ENCODE data around the gene SH2B3.

The SH2B3 gene

GRCh38 chr12:111410431-111411184, 4.9 kb downstream of the SH2B3 start:
- Mint-ChIP-seq H3K4me1 (peaks cover 80% of the 10 kb centered on the region), H3K27me3 (no peaks in the 10 kb centered on the region), H3K9me3 (no peaks in the 10 kb centered on the region), H3K27ac (peak overlapping the region; percentile 90), H3K4me3 (peak overlapping the region; percentile 89), H3K36me3 (ENCODE audit: low read depth) (peaks cover 37% of the 10 kb centered on the region)
- DNase-seq (no peak), ATAC-seq (no peak)

- Mint-ChIP-seq H3K4me3 (peak overlapping the region; percentile 89), H3K4me1 (peaks cover 82% of the 10 kb centered on the region), H3K9me3 (no peaks in the 10 kb centered on the region), H3K27ac (peak overlapping the region; percentile 90), H3K27me3 (no peaks in the 10 kb centered on the region), H3K36me3 (ENCODE audit: low read depth) (peaks cover 40% of the 10 kb centered on the region)
- DNase-seq (no peak), ATAC-seq (no peak)
These were observed 5.6 kb downstream of the SH2B3 start for GRCh38 chr12:111411185-111411764.

GRCh38 chr12:111412007-111412829, 6.5 kb downstream of the SH2B3 start:
- DNase-seq: no peak
- H3K9me3 Mint-ChIP-seq: no peaks in the 10 kb centered on the region

DNA sequence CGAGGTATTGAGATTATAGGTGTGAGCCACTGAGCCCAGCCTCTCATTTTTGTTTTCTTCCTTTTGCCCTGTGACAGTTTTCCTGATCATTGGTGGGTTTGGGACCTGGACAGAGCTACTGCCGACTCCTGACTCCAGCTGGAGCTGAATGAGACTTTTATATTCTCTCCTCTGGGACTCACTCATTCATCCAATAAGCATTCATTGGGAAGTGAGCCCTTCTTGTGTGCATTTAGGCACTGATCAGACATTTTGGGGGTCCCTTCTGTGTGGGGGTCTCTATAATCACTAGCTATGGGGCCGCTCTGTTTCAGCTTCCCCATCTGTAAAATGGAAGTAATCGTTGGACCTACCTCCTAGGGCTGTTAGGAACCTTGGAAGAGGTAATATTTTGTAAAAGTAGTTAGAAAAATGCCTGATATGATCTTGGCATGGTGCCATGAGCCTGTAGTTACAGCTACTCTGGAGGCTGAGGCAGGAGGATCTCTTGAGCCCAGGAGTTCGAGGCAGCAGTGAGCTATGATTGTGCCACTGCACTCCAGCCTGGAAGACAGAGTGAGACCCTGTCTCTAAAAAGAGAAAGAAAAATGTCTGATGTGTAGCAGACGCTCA, 7.2 kb downstream of the SH2B3 start:
- H3K27ac Mint-ChIP-seq: peak overlapping the region; percentile 87

More at GRCh38 chr12:111412007-111412829, 6.5 kb downstream of the SH2B3 start:
- Mint-ChIP-seq H3K36me3 (ENCODE audit: low read depth) (peaks cover 40% of the 10 kb centered on the region), H3K4me3 (peak overlapping the region; percentile 33), H3K4me1 (peaks cover 82% of the 10 kb centered on the region), H3K27ac (peak overlapping the region; percentile 87), H3K27me3 (no peaks in the 10 kb centered on the region)
- ATAC-seq: no peak

GRCh38 chr12:111413442-111414086, 7.8 kb downstream of the SH2B3 start:
- H3K27ac Mint-ChIP-seq: peak overlapping the region; percentile 87
- ATAC-seq (no peak), DNase-seq (no peak)
- H3K4me1 Mint-ChIP-seq: peaks cover 70% of the 10 kb centered on the region
- H3K9me3 Mint-ChIP-seq: no peaks in the 10 kb centered on the region
- H3K4me3 Mint-ChIP-seq: no peak overlapping the region
- H3K27me3 Mint-ChIP-seq: no peaks in the 10 kb centered on the region
- peaks cover 36% of the 10 kb centered on the region for H3K36me3 Mint-ChIP-seq (ENCODE audit: low read depth)

More for the DNA sequence above, 7.2 kb downstream of the SH2B3 start:
- no peak for DNase-seq
- Mint-ChIP-seq H3K4me3 (no peak overlapping the region), H3K36me3 (ENCODE audit: low read depth) (peaks cover 39% of the 10 kb centered on the region), H3K27me3 (no peaks in the 10 kb centered on the region), H3K9me3 (no peaks in the 10 kb centered on the region), H3K4me1 (peaks cover 76% of the 10 kb centered on the region)
- ATAC-seq: no peak

DNA sequence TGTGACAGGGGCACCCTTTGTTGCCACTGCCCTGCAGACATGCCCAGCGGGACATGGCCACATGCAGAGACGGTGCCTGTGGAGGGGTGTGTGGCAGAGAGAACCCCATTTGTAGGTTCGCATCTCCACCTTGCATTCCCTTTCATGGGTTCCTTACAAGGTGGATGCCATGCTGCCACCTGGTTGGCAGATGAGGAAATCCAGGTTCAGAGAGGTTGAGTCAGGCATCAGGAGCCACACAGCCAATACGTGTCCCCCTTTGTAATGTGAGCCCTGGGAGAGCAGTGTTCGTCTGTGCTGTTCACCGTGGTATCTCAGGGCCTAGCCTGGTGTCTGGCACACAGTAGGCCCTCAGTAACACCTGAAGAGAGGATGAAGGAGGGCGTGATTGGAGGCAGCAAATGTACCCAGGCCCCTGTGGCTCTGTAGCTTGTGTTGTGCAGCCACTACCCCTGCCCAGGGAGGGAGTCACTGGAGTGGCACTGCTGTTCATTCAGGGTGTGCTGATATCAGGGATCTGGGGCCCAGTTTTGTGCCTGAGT, 9.1 kb downstream of the SH2B3 start:
- peak overlapping the region; percentile 66 for H3K27ac Mint-ChIP-seq

DNA sequence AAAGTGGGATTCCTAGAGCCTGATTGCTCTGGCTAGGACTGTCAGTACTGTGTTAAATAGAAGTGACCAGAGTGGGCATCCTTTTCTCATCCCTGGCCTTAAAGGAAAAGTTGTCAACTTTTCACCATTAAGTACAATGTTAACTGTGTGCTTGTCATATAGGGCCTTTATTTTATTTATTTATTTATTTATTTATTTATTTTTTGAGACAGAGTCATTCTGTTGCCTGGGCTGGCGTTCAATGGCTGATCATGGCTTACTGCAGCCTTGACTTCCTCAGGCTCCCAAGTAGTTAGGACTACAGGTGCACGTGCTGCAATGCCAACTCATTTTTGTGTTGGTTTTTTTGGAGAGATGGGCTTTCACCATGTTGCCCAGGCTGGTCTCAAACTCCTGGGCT, 11.6 kb downstream of the SH2B3 start:
- Mint-ChIP-seq H3K36me3 (ENCODE audit: low read depth) (peaks cover 55% of the 10 kb centered on the region), H3K4me1 (peaks cover 44% of the 10 kb centered on the region), H3K27me3 (no peaks in the 10 kb centered on the region), H3K27ac (no peak overlapping the region), H3K9me3 (no peaks in the 10 kb centered on the region), H3K4me3 (no peak overlapping the region)
- DNase-seq (no peak), ATAC-seq (no peak)

More for the DNA sequence above, 9.1 kb downstream of the SH2B3 start:
- H3K4me3 Mint-ChIP-seq: no peak overlapping the region
- ATAC-seq (no peak), DNase-seq (no peak)
- H3K9me3 Mint-ChIP-seq: no peaks in the 10 kb centered on the region
- H3K4me1 Mint-ChIP-seq: peaks cover 58% of the 10 kb centered on the region
- H3K36me3 Mint-ChIP-seq (ENCODE audit: low read depth): peaks cover 40% of the 10 kb centered on the region
- H3K27me3 Mint-ChIP-seq: no peaks in the 10 kb centered on the region

- no peaks in the 10 kb centered on the region for H3K27me3 Mint-ChIP-seq
- DNase-seq (no peak), ATAC-seq (no peak)
- H3K4me1 Mint-ChIP-seq: peaks cover 41% of the 10 kb centered on the region
- H3K9me3 Mint-ChIP-seq: no peaks in the 10 kb centered on the region
- no peak overlapping the region for H3K4me3 Mint-ChIP-seq
- no peak overlapping the region for H3K27ac Mint-ChIP-seq
- H3K36me3 Mint-ChIP-seq (ENCODE audit: low read depth): peaks cover 53% of the 10 kb centered on the region
These were observed 12.3 kb downstream of the SH2B3 start for GRCh38 chr12:111417784-111418593.

- H3K4me3 Mint-ChIP-seq: no peak overlapping the region
- H3K4me1 Mint-ChIP-seq: peaks cover 37% of the 10 kb centered on the region
- ATAC-seq (no peak), DNase-seq (no peak)
- peaks cover 48% of the 10 kb centered on the region for H3K36me3 Mint-ChIP-seq (ENCODE audit: low read depth)
- no peaks in the 10 kb centered on the region for H3K9me3 Mint-ChIP-seq
- no peak overlapping the region for H3K27ac Mint-ChIP-seq
- H3K27me3 Mint-ChIP-seq: no peaks in the 10 kb centered on the region
These were observed 12.8 kb downstream of the SH2B3 start for GRCh38 chr12:111418594-111418880.

DNA sequence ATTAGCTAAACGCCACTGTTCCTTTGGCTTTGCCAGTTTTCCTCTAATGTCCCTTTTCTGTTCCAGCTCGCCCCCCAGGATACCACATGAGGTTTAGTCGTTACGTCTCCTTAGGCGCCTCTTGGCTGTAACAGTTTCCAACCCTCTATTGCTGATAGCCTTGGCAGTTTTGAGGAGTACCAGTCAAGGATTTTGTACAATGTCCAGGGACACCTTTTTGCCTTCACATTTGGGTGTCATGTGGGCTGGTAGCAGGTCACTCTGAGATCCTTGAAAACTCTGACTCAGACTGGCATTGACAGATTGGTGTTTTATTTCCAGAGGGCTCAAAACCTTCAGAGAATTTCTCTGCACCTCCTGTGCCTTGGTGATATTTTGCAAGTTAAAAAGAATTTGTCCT, 14.1 kb downstream of the SH2B3 start:
- Mint-ChIP-seq H3K4me3 (no peak overlapping the region), H3K27me3 (no peaks in the 10 kb centered on the region), H3K9me3 (no peaks in the 10 kb centered on the region), H3K4me1 (peaks cover 33% of the 10 kb centered on the region), H3K27ac (no peak overlapping the region), H3K36me3 (ENCODE audit: low read depth) (peaks cover 43% of the 10 kb centered on the region)
- no peak for DNase-seq
- ATAC-seq: no peak

DNA sequence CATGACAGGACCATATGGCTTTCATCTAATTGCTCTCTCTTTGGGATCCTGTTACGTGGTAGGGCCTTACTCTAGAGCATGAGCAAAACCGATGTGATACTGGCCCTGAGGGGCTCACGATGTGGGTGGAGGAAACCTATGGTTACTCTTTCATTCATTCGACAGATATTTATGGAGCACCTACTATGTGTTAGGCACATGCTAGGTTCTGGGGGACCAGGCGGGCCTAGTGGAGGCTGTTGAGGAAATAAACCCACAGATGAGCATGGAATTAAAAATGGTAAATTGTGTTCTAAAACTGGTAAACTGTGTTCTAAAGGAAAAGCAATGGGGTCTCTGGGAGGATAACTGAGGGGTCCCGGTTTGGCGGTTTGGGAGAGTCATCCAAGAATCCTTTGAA, 14.8 kb downstream of the SH2B3 start:
- Mint-ChIP-seq H3K27ac (no peak overlapping the region), H3K36me3 (ENCODE audit: low read depth) (peaks cover 39% of the 10 kb centered on the region), H3K4me3 (no peak overlapping the region)

GRCh38 chr12:111424189-111424792, 18.6 kb downstream of the SH2B3 start:
- Mint-ChIP-seq H3K27ac (peak overlapping the region; percentile 35), H3K4me1 (peaks cover 66% of the 10 kb centered on the region)

More for the DNA sequence above, 14.8 kb downstream of the SH2B3 start:
- Mint-ChIP-seq H3K4me1 (peaks cover 35% of the 10 kb centered on the region), H3K27me3 (no peaks in the 10 kb centered on the region), H3K9me3 (no peaks in the 10 kb centered on the region)
- ATAC-seq (no peak), DNase-seq (no peak)

GRCh38 chr12:111424793-111425251, 19.1 kb downstream of the SH2B3 start:
- DNase-seq (no peak), ATAC-seq (no peak)
- Mint-ChIP-seq H3K4me1 (peaks cover 72% of the 10 kb centered on the region), H3K4me3 (no peak overlapping the region), H3K36me3 (ENCODE audit: low read depth) (peaks cover 28% of the 10 kb centered on the region), H3K27me3 (no peaks in the 10 kb centered on the region), H3K9me3 (no peaks in the 10 kb centered on the region), H3K27ac (peak overlapping the region; percentile 35)

More at GRCh38 chr12:111424189-111424792, 18.6 kb downstream of the SH2B3 start:
- Mint-ChIP-seq H3K4me3 (no peak overlapping the region), H3K36me3 (ENCODE audit: low read depth) (peaks cover 32% of the 10 kb centered on the region), H3K27me3 (no peaks in the 10 kb centered on the region), H3K9me3 (no peaks in the 10 kb centered on the region)
- DNase-seq (no peak), ATAC-seq (no peak)

Data from activated naive CD8-positive, alpha-beta T cell treated with anti-CD3 and anti-CD28 coated beads, Interleukin-2, amount 50 U/mL, for 24 hours (primary cell).